Measurements from ENCODE around the gene INPP4B. TPM values are rescaled to one million over a fixed set of nuclear protein-coding genes. Genes with fewer than 3 reads are reported as not detected.
A peak's percentile ranks its signal among the peaks of the same experiment; 100 is the strongest.

INPP4B gene
- total RNA-seq, 1 donor from 2014 or later: 21.5 TPM

GRCh38 chr4:142181021-142181420 is 665.1 kb downstream of the INPP4B start:
- ATAC-seq: no peak
- intact Hi-C loops (cut with DNase I): no loop called here
- no peak for DNase-seq (ENCODE audit: low spot score)

GRCh38 chr4:142169216-142169615 is 676.9 kb downstream of the INPP4B start:
- intact Hi-C loops (cut with DNase I): loop anchor here (5.0 kb wide), 1 partner anchor 248 kb away; no protein-coding TSS in a partner anchor
- ATAC-seq: no peak

GRCh38 chr4:142168181-142168580 is 677.9 kb downstream of the INPP4B start:
- ATAC-seq (no peak), DNase-seq (ENCODE audit: low spot score) (no peak)
- intact Hi-C loops (cut with DNase I): loop anchor here (5.0 kb wide), 1 partner anchor 249 kb away; no protein-coding TSS in a partner anchor

More at GRCh38 chr4:142169216-142169615, 676.9 kb downstream of the INPP4B start:
- DNase-seq (ENCODE audit: low spot score): no peak

GRCh38 chr4:142164767-142165500 is 681.2 kb downstream of the INPP4B start:
- no peak for ATAC-seq
- intact Hi-C loops (cut with DNase I): loop anchor here (5.0 kb wide), 1 partner anchor 252 kb away; no protein-coding TSS in a partner anchor
- no peak for DNase-seq (ENCODE audit: low spot score)

- intact Hi-C loops (cut with DNase I): no loop called here
- no peak for DNase-seq (ENCODE audit: low spot score)
- ATAC-seq: no peak
Observed at GRCh38 chr4:142161086-142161485, 685.0 kb downstream of the INPP4B start.

- DNase-seq (ENCODE audit: low spot score) (no peak), ATAC-seq (no peak)
- intact Hi-C loops (cut with DNase I): no loop called here
Observed at GRCh38 chr4:142160509-142160908, 685.6 kb downstream of the INPP4B start.

GRCh38 chr4:142158980-142159379 is 687.1 kb downstream of the INPP4B start:
- ATAC-seq (no peak), DNase-seq (ENCODE audit: low spot score) (no peak)
- intact Hi-C loops (cut with DNase I): no loop called here

- intact Hi-C loops (cut with DNase I): no loop called here
- no peak for ATAC-seq
- no peak for DNase-seq (ENCODE audit: low spot score)
Observed at GRCh38 chr4:142156256-142156655, 689.8 kb downstream of the INPP4B start.

GRCh38 chr4:142155347-142155746 is 690.8 kb downstream of the INPP4B start:
- intact Hi-C loops (cut with DNase I): no loop called here

GRCh38 chr4:142150483-142150882 is 695.6 kb downstream of the INPP4B start:
- ATAC-seq (no peak), DNase-seq (ENCODE audit: low spot score) (no peak)
- intact Hi-C loops (cut with DNase I): no loop called here

More at GRCh38 chr4:142155347-142155746, 690.8 kb downstream of the INPP4B start:
- DNase-seq (ENCODE audit: low spot score) (no peak), ATAC-seq (no peak)

- intact Hi-C loops (cut with DNase I): no loop called here
- ATAC-seq (no peak), DNase-seq (ENCODE audit: low spot score) (no peak)
Observed at GRCh38 chr4:142144813-142145212, 701.3 kb downstream of the INPP4B start.

GRCh38 chr4:142142366-142143054 is 703.6 kb downstream of the INPP4B start:
- DNase-seq (ENCODE audit: low spot score) (no peak), ATAC-seq (no peak)
- intact Hi-C loops (cut with DNase I): no loop called here

- intact Hi-C loops (cut with DNase I): no loop called here
- ATAC-seq: no peak
- no peak for DNase-seq (ENCODE audit: low spot score)
Observed at GRCh38 chr4:142141224-142141623, 704.9 kb downstream of the INPP4B start.

- DNase-seq (ENCODE audit: low spot score) (no peak), ATAC-seq (no peak)
- intact Hi-C loops (cut with DNase I): no loop called here
Observed at GRCh38 chr4:142130666-142131065, 715.4 kb downstream of the INPP4B start.

- no peak for DNase-seq (ENCODE audit: low spot score)
- ATAC-seq: no peak
- intact Hi-C loops (cut with DNase I): no loop called here
Observed at GRCh38 chr4:142129931-142130330, 716.2 kb downstream of the INPP4B start.

GRCh38 chr4:142129473-142129872 is 716.6 kb downstream of the INPP4B start:
- DNase-seq (ENCODE audit: low spot score): no peak
- no peak for ATAC-seq
- intact Hi-C loops (cut with DNase I): no loop called here

- ATAC-seq: peak; percentile 50
- DNase-seq (ENCODE audit: low spot score): no peak
- intact Hi-C loops (cut with DNase I): no loop called here
Observed at GRCh38 chr4:142128529-142128928, 717.6 kb downstream of the INPP4B start.

- ATAC-seq: peak; percentile 64
- peak; percentile 65 for DNase-seq (ENCODE audit: low spot score)
- intact Hi-C loops (cut with DNase I): no loop called here
Observed at GRCh38 chr4:142126890-142127497, 719.1 kb downstream of the INPP4B start.

- intact Hi-C loops (cut with DNase I): no loop called here
- DNase-seq (ENCODE audit: low spot score) (no peak), ATAC-seq (no peak)
Observed at GRCh38 chr4:142124874-142125273, 721.2 kb downstream of the INPP4B start.
